HG03045 (cell line): ENCODE data around the gene PLXNA1.

Experiments used
- ATAC-seq: cut with Tn5 transposase; IDR thresholded peaks from one replicate; pipeline ENCODE4 v1.9.1; 2021; ENCODE audit warnings: mild to moderate bottlenecking, moderate library complexity; ENCODE audit not compliant: unreplicated experiment

PLXNA1 gene

DNA sequence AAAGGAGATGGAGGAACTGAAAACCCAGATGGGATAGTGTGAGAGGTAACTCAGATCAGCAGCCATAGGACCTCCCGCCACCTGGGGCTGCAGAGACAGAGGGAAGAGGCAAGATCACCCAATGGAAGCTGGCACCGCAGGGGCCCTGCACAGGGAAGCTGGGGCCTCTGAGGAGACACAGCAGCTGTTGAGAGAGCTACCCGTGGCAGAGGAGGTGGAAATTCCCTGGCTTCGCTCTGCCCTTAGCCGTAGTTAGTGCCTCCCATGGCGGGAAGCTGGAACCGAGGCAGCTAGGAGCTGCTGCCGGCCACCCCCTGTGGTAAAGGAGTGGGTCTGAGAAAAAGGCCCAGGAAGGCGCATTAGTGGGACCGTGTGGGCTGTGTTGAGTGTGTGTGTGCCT lies 18.0 kb upstream of the PLXNA1 start:
- no peak for ATAC-seq

DNA sequence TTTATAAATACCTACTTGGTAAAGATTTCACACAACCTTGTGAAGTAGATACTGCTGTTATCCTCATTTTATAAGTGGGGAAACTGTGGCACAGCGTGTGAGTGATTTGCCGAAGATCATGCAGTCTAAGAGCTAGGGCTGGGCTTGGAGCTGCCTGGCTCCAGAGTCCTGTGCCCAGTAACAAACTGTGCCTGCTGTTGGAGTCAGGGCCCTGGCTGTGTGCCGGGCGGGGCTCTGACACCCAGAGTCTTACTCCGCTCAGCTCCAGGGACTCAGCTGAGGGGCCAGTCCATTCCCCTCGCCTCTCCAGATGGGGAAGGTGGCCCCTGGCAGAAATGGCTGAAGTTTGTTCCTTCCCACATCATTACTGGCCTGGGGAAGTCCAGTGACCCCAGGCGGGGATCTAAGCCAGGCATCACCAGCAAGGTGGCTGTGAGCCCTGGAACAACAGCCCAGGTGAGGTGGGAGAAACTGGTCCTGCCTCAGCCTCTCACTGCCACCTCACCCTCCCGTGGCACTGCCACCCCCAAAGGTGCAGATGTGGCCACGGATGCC lies 17.3 kb upstream of the PLXNA1 start:
- ATAC-seq, result no peak

DNA sequence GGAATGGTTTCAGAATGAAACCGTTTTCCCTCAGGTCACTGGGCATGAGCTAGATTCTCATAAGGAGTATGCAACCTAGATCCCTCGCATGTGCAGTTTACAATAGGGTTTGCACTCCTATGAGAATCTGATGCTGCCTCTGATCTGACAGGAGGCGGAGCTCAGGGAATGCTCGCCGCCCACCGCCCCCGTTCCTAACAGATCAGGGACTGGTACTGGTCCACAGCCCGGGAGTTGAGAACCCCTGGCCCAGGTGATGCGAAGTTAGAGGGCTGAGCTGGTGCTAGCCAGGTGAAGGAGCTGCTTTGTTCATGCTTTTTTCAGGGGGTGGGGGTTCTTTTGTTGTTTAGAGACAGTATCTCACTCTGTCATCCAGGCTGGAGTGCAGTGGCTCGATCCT lies 15.5 kb upstream of the PLXNA1 start:
- ATAC-seq, result no peak

DNA sequence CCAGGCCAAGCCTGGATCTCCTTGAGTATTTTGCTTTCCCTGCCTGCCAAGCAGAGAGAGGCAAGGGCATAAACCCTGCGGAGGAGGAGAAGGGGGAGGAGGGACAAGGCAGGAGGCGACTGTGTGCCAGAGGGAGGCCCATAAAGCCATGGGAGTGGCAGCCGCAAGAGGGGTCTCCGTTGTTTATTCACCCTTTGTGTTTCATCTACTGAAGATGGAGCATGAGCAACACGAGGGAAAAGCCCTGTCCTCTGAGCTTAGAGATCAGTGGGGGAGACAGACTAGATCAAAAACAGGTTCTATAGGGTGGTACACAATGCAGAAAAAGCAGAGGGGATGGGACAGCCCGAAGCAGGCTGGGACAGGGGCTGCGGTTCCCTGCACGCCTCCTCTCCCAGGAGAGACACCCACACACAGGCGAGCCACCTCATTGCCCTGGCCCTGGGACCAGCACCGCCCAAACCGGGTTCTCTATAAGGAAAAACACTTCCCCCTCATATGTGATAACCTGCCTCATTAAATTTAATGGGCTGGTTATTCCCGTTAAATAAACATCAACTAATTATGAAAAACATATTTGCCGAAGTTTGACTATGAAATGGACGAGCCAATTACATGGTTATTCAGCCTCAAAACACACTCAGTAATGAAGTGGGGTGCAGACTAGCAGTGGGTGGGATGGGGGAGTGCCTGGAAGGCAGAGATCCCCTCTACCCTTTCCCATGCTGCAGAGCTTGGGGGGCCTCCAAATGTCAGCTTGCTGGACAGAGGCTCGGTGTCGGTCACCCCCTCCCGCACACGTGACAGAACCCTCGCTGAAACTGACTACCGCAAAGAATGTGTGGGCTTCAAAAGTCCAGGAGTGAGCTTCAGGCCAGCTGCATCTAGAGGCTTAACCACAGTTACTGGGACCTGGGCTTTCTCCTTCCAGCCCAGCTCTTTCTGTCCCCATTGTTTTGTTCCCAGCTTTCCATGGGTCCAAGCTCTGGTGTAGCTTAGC lies 14.2 kb upstream of the PLXNA1 start:
- ATAC-seq, result no peak

DNA sequence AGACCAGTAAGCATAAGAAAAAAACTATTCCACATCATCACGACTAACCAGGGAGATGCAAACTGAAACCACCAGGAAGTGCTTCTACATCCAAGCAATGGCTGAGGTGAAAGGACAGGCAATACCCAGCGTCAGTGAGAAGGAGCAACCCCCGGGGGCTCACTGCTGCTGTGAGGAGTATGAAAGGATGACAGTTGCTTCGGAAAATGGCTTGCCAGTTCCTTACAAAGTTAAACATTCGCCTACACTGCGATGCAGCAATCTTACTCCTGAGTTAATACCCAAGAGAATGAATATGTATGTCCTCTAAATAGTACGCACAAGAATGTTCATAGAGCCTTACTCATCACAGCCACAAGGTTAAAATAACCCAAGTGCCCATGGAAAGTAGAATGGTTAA lies 13.3 kb upstream of the PLXNA1 start:
- ATAC-seq, result no peak

DNA sequence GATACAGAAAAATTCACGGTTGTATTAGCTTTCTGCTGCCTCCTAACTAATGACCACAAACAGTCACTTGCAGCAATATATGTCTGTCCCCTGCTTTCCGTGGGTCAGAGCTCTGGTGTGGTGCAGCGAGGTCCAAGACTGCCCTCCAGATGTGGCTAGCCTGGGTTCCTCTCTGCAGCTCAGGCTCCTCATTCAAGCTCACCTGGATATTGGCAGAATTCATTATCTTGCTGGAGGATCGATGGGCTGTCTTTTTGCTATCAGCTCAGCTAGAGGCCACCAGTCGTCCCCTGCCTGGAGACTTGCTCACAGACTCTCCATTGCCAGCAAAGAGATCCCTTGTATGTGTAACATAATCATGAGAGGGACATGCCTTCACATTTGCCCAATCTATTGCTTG lies 12.8 kb upstream of the PLXNA1 start:
- ATAC-seq, result no peak

DNA sequence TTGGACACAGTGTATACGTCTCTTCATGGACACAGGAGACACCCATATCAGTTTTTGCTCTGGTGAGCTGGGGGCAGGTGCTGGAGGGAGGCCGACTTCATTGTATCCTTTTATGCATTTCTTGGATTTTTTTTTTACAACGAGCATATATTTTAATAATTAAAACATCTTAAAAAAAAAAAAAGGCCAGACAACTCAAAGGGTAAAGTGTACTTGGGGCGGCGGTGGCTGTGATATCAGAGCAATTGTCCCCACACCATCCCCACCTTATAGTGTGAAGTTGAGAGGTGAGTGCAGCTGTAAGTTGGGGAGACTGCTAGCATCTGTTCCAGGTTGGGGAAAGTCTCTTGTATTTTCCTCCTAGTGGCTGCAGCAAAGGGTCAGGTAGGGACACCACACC lies 12.0 kb upstream of the PLXNA1 start:
- no peak for ATAC-seq

DNA sequence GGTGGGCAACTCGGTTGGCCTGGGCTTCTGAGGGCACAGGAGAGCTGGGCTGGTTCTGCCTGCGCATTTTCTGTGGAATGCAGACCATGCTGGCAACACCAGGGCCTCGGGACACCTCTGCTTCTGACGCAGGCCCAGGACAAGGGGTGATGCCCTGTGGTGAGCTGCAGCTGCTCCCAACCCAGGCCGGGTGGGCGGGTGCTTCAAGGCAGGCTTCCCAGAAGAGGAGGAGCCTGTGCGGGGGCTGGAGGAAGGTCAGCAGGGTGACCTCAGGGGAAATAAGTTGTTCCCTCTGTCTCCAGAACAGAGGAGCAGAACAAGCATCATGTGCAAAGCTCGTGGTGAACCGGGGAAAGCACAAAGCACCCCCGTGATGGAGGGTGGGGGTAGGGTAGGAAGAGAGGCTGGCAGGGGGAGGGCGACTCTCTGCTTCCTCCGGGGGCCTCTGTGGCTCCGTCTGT lies 11.0 kb upstream of the PLXNA1 start:
- peak; percentile 70 for ATAC-seq

DNA sequence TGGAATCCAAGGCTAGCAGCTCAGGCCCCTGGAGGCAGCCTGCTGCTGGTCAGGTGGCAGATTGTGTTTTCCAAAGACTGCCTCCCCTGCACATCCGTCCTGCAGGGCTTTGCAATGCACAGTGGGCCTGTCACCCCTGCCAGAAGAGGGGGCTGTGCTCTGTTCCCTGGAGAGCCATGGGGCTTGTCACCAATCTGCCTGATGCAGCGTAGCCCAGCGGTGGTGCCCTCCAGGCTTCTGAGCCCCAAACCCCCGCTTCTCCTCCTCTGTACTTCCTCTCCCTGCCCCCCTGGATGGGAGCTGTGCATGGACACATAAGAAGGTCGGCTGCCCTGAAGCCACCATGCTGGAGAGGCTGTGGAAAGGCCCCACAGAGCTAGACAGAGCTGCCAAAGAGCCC lies 10.0 kb upstream of the PLXNA1 start:
- ATAC-seq, result no peak

DNA sequence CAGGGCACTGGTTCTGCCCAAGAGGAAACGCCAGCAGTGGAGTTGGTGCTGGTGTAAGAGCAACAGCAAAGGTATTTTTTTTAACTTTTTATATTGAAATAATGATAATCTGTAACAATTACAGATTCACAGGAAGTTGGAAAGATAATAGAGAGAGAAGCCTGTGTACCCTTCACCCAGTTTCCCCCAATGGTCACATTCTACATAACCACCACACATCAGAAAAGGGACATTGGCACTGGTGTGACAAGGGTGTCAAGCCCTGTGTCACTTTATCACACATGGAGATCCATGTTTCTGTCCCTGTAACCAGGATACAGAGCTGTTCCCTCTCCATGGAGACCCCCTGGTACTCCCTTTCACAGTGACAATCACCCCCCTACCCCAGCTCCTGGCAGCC lies 9.1 kb upstream of the PLXNA1 start:
- ATAC-seq, result no peak

DNA sequence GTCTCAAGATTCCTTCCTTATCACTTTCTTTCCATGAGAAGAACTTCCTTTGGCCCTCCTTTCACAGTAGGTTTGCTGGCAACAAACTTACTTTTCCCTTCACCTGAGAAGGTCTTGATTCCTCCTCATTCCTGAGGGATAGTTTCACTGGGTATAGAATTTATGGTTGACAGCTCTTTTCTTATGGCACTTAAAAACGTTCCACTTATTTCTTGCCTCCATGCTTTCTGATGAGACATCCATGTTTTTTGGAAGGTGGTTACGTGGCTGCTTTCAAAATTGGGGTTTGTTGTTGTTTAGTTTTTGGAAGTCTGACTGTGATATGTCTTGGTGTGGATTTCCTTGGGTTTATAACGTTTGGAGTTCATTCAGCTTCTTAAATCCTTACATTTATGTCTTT lies 8.2 kb upstream of the PLXNA1 start:
- ATAC-seq, result no peak

DNA sequence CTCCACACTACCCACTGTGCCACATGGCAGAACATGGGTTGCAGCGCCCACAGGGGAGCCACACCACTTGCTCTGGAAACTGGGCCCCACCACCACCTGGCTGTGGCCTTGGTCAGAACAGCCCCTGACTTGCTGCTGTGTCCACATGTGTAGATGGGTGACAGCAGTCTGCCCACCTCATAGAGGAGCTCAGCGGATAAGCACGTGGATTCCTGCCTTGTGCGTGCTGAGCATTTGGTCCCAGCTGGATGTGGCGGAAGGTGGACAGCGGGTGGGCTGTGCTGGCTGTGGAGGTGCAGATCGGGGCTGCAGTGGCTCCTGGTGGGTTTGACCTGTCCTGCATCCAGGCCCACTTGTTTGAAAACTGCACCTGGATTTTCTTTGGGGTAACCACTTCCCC lies 6.0 kb upstream of the PLXNA1 start:
- no peak for ATAC-seq

DNA sequence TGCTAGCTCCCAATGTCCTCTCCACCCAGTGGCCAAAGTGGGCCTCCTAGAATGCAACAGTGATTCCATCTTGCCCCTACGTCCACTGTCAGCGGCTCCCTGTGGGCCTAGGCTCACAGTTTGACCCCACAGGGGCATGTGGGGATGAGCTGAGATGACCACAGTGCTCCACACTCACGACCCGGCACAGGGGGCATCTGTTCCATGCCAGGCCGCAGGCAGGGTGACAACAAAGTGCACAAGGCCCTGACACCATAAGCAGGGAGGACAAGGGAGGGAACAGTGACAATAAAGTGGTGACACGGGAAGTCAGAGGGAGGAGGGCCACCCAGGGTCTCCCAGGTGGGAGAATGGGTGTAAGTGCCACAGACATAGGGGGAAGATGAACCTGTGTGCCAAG lies 5.1 kb upstream of the PLXNA1 start:
- no peak for ATAC-seq

DNA sequence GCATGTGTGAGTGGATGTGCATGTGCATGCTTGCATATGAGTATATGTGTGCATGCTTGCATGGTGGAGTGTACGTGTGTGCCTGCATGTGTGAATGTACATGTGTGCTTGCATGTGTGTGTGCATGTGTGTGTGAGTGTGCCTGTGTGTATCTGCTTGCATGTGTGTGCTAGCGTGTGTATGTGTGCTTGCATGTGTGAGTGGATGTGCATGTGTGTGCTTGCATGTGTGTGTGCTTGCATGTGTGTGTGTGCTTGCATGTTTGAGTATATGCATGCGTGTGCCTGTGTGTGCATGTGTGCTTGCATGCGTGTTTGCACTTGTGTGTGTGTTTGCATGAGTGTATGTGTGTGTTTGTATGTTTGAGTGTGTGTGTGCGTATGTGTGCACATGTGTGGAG lies 4.6 kb upstream of the PLXNA1 start:
- ATAC-seq, result no peak

DNA sequence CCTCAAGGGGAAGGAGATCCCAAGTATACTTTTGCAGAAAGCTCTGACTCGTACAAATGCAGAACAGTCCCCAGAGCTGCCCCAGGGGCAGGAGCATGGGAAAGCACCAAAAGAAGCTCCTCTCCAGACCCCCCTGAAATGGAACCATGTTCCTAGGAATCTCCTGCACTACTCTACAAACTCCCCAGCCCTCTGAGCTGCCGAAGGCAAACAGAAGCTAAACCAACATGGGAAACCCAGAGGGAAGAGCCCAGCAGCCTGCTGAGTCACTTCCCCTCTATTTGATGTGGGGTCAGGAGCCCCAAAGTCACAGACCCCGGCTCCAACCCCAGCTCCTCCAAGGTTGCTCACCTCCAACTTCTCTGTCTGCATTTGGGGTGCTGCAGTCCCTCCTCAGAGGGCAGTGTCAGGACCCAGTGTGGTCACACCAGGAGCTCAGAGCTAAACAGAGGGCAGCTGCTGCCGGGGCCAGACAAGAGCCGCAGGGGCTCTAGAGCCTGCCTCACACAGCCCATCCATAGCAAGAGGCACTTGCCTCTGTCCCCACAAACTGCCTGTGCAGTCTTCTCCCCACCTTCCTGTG lies 3.8 kb upstream of the PLXNA1 start:
- no peak for ATAC-seq

DNA sequence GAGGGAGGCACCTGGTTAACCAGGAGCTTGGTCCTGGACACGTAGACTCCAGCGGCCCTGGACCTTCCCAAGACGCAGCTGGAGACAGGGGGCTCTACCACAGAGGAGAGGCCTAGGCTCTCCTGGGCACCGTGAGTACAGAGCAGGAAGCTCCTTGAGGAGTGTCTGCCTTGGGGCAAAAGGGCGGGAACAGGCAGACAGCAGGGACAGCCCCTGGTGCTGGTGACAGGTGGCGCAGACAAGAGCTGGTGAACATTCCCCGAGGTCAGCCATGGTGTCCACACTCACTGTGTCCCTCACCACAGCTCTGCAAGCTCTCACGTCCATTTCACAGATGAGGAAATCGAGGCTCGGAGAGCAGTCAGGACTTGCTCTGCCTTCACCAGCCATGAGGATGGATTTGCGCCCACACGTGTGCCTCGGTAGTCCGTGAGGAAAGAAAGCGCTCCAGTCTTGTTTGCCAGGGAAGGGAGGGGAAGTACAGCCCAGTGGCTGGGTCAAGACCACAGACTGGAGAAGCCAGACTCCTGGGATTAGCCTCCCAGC lies 2.6 kb upstream of the PLXNA1 start:
- ATAC-seq, result no peak

DNA sequence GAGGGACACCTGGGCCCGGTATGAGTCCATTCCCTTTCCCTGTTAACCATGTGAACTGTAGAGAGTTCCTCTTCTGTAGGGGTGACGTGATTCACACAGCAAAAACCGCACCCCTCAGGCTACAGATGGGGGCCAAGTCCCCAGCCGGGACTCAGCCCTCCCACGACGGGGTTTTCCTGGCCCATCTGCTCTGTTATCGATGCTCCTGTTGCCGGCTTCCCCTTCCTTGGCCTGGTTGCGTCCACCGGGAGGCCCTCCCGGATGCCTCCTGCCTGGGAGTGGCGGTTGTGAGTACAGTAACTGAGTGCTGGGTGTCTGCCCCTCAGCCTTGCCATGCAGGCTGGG lies 817 bp upstream of the PLXNA1 start:
- peak; percentile 36 for ATAC-seq

DNA sequence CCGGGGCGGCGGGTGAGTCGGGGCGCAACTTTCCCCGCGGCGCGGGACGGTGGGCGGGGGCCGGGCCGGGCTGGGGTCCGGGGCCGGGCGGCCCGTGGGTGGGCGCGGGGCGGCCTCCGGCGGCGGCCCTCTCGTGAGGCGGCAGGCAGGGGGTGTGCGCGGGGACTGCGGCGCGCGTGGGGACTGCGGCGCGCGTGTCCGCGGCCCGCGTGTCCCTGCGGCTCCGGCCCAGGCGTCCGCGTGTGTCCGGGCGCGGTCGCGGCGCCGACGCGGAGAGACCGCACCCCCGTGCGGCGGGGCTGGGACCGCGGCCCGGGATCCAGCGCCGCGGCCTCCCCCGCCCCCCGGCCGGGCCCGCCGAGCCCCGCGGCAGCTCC lies 349 bp downstream of the PLXNA1 start:
- ATAC-seq, result peak; percentile 6

DNA sequence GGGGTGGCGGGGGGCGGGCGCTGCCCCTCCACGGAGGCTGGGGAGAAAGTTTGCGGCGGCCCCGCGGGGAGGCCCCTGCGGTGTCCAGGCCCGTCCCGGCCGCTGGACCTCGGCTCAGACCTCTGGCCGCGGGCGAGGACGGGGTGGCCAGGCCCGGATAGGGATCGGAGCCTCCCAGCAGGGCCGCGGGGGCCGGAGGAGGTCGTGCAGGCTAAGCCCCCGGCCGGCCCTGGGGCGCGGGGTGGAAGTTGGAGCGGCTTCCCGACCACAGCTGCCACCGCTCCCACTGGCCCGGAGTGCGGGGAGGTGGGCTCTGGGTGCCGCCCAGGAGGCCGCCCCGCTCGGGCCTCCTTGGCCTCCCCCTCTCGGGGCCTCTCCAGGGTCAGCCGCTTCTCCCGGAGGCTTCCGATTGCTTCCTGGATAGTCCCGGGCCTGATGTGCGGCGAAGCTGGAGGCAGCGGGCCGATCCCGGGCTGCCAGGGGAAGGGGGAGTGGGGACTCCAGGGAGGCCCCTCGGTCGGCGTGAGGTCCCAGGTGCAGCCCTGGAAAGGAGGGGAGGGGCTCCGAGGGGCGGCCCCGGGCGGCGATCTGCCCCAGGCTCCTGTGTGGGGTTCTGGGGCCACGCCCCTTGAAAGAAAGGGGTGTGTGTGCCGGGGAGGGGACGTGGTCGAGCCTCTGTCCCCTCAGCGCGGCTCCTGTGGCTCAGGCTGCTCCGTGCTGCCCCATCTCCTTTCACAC lies 907 bp downstream of the PLXNA1 start:
- ATAC-seq, result peak; percentile 1

DNA sequence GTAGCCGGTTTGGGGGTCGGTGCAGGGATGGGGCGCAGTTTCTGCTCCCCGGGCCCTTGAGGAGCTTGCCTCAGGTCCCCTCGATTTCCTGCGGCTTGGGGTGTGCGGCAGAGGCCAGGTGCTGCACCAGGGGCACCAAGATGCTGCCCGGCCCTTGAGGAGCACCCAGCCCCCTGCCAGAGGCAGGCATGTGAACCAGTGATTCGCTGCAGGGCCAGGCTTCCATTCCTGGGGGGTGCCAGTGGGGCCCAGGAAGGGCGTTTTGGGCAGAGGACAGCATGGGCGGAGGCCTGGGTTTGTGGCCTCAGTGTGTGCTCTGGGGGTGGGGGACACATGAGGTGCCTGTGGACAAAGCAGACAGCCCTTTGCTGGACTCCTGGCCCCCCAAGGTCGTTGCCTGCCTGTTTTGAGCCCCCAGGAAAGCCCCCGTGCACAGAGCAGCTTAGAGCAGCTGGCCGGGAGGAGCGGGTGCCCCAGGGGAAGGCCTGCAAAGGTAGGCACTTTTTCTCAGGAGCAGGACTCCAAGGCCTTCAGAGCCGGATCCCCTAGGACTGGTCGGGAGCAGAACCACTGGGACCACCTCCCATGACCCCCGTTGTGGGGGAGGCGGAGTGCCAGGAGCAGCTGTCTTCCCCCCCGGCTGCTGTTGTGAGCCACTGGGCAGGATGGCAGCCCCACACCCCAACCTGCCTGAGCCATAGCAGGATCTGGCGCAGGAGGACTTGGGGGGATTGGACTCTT lies 1.6 kb downstream of the PLXNA1 start:
- no peak for ATAC-seq
